HG02798 (cell line): ENCODE results near the gene SLC26A11.

Experiments used
- ATAC-seq: cut with Tn5 transposase; IDR thresholded peaks from one replicate; pipeline ENCODE4 v1.9.1; 2021; ENCODE audit warnings: mild to moderate bottlenecking; ENCODE audit not compliant: unreplicated experiment, poor library complexity

Gene SLC26A11

GRCh38 chr17:80220054-80220735, at the start of gene SLC26A11, which contains the start of gene SGSH:
SLC26A11 (plus strand) TSS chr17:80220427; CDS start chr17:80221561, 1,134 bp downstream.
SGSH (minus strand) TSS chr17:80220333; CDS start chr17:80220313, 20 bp downstream.
- peak; percentile 40 for ATAC-seq

GRCh38 chr17:80171681-80172080, 48.5 kb upstream of the SLC26A11 start:
- ATAC-seq = no peak

- no peak for ATAC-seq
Observed at GRCh38 chr17:80173126-80173525, 47.1 kb upstream of the SLC26A11 start.

- ATAC-seq = no peak
Observed at GRCh38 chr17:80173916-80174315, 46.3 kb upstream of the SLC26A11 start.

- ATAC-seq = no peak
Observed at GRCh38 chr17:80176757-80177156, 43.5 kb upstream of the SLC26A11 start.

GRCh38 chr17:80177986-80178595, 42.1 kb upstream of the SLC26A11 start:
- no peak for ATAC-seq

- no peak for ATAC-seq
Observed at GRCh38 chr17:80180192-80180591, 40.0 kb upstream of the SLC26A11 start.

GRCh38 chr17:80181431-80181830, 38.8 kb upstream of the SLC26A11 start:
- no peak for ATAC-seq

GRCh38 chr17:80182118-80182844, 37.9 kb upstream of the SLC26A11 start:
- no peak for ATAC-seq

- no peak for ATAC-seq
Observed at GRCh38 chr17:80182845-80183223, 37.4 kb upstream of the SLC26A11 start.

GRCh38 chr17:80183581-80184422, 36.4 kb upstream of the SLC26A11 start:
- no peak for ATAC-seq

- no peak for ATAC-seq
Observed at GRCh38 chr17:80184423-80184714, 35.9 kb upstream of the SLC26A11 start.

- ATAC-seq = no peak
Observed at GRCh38 chr17:80185968-80186367, 34.3 kb upstream of the SLC26A11 start.

GRCh38 chr17:80187090-80187489, 33.1 kb upstream of the SLC26A11 start:
- no peak for ATAC-seq

GRCh38 chr17:80187515-80187941, 32.7 kb upstream of the SLC26A11 start:
- no peak for ATAC-seq

- ATAC-seq = no peak
Observed at GRCh38 chr17:80189611-80190010, 30.6 kb upstream of the SLC26A11 start.

GRCh38 chr17:80190716-80191115, 29.5 kb upstream of the SLC26A11 start:
- no peak for ATAC-seq

- ATAC-seq = no peak
Observed at GRCh38 chr17:80191192-80191591, 29.0 kb upstream of the SLC26A11 start.

GRCh38 chr17:80191865-80192661, 28.2 kb upstream of the SLC26A11 start:
- ATAC-seq = no peak

GRCh38 chr17:80195141-80195540, 25.1 kb upstream of the SLC26A11 start:
- no peak for ATAC-seq
